GM13976 (cell line): ENCODE measurements around the gene ATN1.
"Not testable (repeated sequence)": the region's sequence is repeated elsewhere in the genome, so short reads cannot be mapped to it uniquely, and the experiment has no call there.

Source experiments
- DNase-seq: peaks from one replicate; pipeline ENCODE4 v3.0.0; 2012; ENCODE audit warnings: low spot score
- in situ Hi-C: fragments of 300-500 bp; cut with MboI; formaldehyde crosslinking; loops from one replicate; pipeline ENCODE4 v1.12.0; 2022; ENCODE audit warnings: low sequenced_read_pairs, mixed read lengths, inconsistent platforms; ENCODE audit not compliant: unreplicated experiment
- TF ChIP-seq, protein P1 (sequence below): IDR thresholded peaks from 2 replicates; pipeline ENCODE4 v1.5.1; 2012; ENCODE audit warnings: borderline replicate concordance, mild to moderate bottlenecking; ENCODE audit not compliant: insufficient read depth; ENCODE audit errors: extremely low read depth, missing control alignments, control extremely low read depth

Gene ATN1

DNA sequence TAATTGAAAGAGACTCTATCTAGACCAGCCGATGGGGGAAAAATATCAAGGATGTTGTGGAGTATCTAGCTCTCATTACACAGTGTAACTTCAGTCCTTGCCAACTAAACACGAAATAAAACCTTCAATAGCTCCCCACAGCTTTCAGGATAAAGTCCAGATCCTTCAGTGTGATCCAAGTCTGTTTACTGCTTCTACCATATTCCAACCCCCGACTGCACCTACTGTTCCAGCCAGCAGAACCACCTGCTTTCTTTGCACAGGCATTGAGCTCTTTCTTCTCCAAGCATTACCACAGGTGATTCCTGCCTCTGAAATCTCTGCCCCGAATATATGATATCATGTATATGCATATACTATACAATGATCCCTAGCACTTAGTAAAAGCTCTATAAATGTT lies 25.3 kb upstream of the ATN1 start:
- in situ Hi-C loops, result no loop called here
- DNase-seq, result no peak
- TF ChIP-seq, protein P1, sequence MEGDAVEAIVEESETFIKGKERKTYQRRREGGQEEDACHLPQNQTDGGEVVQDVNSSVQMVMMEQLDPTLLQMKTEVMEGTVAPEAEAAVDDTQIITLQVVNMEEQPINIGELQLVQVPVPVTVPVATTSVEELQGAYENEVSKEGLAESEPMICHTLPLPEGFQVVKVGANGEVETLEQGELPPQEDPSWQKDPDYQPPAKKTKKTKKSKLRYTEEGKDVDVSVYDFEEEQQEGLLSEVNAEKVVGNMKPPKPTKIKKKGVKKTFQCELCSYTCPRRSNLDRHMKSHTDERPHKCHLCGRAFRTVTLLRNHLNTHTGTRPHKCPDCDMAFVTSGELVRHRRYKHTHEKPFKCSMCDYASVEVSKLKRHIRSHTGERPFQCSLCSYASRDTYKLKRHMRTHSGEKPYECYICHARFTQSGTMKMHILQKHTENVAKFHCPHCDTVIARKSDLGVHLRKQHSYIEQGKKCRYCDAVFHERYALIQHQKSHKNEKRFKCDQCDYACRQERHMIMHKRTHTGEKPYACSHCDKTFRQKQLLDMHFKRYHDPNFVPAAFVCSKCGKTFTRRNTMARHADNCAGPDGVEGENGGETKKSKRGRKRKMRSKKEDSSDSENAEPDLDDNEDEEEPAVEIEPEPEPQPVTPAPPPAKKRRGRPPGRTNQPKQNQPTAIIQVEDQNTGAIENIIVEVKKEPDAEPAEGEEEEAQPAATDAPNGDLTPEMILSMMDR, result no peak

DNA sequence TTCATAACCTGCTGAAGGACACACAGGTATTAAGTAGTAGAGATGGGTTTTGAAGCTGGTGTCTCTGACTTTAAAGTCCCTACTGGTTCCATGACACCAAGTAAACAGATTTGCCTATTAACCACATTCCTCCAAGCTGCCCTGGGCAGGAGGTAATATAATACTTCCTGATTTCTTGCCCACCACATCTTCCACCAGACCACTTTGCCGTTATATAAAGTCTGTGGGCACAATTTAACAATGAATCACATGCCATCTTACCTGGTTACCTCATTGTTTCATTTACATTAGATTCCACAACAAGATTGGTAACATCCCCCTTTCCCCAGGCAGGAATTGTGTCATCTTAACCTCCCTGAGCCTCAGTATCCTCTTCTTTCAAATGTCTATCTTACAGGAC lies 24.0 kb upstream of the ATN1 start:
- TF ChIP-seq, protein P1, result no peak
- DNase-seq, result no peak
- in situ Hi-C loops, result no loop called here

DNA sequence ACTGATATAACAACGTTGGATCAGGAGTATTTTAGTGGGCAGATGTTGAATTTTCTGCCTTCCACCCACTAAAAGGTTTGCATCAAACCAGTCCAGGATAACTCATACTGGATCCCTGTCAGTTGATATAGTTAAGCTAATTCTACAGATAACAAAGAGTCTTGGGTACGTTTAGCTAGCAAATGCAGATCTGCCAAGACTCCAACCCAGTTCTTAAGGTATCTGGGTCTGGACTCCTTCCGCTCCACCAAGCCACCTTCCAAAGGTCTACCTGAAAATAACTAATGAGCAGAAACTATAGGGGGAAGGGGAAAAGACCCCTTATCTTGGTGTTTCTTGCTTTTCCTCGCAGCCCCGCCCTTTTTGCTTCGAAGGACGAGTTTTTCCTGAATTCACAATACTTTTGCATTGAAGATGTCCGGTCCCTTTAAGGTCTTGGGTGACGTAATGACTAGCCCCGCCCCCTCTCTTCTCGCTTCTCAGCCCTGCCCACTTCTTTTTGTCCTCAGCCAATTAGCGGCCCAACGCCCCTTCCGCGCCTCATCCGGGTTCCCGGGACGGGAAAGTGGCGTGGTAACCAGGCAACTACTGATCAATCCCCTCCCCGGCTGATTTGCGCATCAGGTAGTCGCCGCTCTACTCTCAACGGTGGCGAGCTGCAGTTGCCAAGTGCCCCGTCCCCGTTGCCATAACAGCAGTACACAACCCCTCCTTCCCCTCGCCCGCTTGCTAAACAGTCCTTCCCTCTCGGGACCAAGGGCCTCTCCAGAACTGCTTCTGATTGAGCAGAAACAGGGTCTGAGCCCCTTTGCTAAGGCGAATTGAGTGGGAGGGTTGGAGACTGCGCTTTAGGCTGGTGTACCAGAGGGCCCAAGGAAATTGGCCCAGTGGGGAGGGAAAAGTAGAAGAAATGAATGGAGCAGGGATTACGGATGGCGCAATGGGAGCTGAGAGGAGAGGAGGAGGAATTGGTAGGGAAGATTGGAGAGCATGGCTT lies 23.2 kb upstream of the ATN1 start, which contains the start of gene LRRC23:
TSS of gene LRRC23 (plus strand) at position 543 of the 997 bp plus-strand sequence. CDS start 812 bp downstream, outside the sequence.
- in situ Hi-C loops, result no loop called here
- TF ChIP-seq, protein P1, result no peak
- DNase-seq, result peak; percentile 94

DNA sequence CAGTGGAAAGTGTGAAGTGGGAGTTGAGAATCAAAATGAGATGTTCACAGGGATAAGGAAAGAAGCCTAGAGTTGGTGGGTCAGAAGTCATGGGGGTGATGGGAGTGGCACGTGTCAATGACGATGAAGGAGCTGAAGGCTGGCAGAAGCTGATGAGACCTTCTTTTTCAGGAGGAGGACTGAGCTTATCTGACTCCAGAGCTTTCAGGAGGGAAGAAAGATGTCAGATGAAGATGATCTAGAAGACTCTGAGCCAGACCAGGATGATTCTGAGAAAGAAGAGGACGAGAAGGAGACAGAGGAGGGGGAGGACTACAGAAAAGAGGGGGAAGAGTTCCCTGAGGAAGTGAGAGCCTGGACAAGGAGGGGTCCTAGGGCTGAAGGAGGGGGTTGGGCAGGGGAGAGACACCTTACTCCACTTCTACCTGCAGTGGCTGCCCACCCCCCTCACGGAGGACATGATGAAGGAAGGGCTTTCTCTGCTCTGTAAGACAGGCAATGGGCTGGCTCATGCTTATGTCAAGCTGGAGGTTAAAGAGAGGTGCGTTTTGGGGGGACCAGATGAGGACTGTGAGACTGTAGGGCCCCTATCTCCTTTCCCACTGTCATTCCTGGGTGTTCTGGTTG lies 22.2 kb upstream of the ATN1 start:
- in situ Hi-C loops, result no loop called here
- DNase-seq, result no peak
- TF ChIP-seq, protein P1, result no peak

DNA sequence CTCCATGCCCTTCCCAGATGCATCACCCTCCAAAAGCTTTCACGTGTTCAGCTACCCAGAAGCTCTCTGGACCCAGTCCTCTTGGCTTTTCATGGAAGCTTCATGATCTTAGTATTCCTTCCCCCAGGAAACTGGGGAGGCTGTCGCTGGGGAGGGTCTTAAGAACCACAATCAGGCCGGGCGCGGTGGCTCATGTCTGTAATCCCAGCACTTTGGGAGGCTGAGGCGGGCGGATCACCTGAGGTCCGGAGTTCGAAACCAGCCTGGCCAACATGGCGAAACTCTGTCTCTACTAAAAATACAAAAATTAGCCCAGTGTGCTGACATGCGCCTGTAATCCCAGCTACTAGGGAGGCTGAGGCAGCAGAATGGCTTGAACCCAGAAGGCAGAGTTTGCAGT lies 19.6 kb upstream of the ATN1 start:
- in situ Hi-C loops, result not testable (repeated sequence)

DNA sequence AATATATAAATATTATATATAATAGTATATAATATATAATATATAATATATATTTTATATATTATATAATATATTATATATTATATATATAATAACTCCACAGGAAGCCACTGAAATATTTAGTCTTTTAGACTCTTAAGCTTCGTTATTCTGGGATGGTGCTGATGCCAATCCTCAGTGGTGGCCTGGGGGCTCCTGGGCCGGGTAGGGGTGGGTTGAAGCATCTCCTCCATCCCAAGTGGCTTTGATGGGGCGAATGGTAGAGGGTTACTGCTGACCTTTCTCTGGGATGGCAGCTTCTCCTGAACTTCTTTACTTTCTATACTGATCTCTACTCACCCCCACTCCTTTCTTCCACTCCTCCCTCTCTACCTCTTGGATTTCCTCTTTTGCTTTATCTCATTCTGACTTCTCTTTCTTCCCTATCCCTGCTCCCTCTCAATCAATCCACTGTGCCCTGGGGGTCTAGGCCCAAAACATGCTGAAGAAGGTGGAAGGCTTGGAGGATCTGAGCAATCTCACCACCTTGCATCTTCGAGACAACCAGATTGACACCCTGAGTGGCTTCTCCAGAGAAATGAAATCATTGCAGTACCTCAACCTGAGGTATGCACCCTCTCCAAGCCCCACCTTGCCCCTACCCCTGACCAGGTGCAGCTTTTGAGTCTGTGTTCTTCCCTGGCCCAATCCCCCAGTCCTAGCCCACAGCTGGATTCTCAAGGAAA lies 18.2 kb upstream of the ATN1 start:
- in situ Hi-C loops, result no loop called here
- DNase-seq, result no peak
- TF ChIP-seq, protein P1, result no peak

More for the DNA sequence above, 19.6 kb upstream of the ATN1 start:
- DNase-seq, result not testable (repeated sequence)
